HG02798 (cell line): ENCODE results near the gene ZCCHC7.
"Not testable (repeated sequence)": the region's sequence is repeated elsewhere in the genome, so short reads cannot be mapped to it uniquely, and the experiment has no call there.

Experiments
- ATAC-seq: cut with Tn5 transposase; IDR thresholded peaks from one replicate; pipeline ENCODE4 v1.9.1; 2021; ENCODE audit warnings: mild to moderate bottlenecking; ENCODE audit not compliant: unreplicated experiment, poor library complexity

Gene ZCCHC7

GRCh38 chr9:37119360-37119759, 1.0 kb upstream of the ZCCHC7 start:
- no peak for ATAC-seq

GRCh38 chr9:37120843-37121335, 515 bp downstream of the ZCCHC7 start:
- ATAC-seq: peak; percentile 12

- no peak for ATAC-seq
These were observed 1.5 kb downstream of the ZCCHC7 start for GRCh38 chr9:37121881-37122280.

- ATAC-seq: no peak
These were observed 5.9 kb downstream of the ZCCHC7 start for GRCh38 chr9:37126214-37126788.

GRCh38 chr9:37127018-37127417, 6.6 kb downstream of the ZCCHC7 start:
- ATAC-seq: no peak

- no peak for ATAC-seq
These were observed 7.7 kb downstream of the ZCCHC7 start for GRCh38 chr9:37128051-37128450.

GRCh38 chr9:37134166-37134565, 13.8 kb downstream of the ZCCHC7 start:
- no peak for ATAC-seq

GRCh38 chr9:37141015-37141414, 20.6 kb downstream of the ZCCHC7 start:
- no peak for ATAC-seq

- no peak for ATAC-seq
These were observed 24.4 kb downstream of the ZCCHC7 start for GRCh38 chr9:37144762-37145161.

- no peak for ATAC-seq
These were observed 26.0 kb downstream of the ZCCHC7 start for GRCh38 chr9:37146410-37146809.

GRCh38 chr9:37148181-37148580, 27.8 kb downstream of the ZCCHC7 start:
- no peak for ATAC-seq

- no peak for ATAC-seq
These were observed 29.4 kb downstream of the ZCCHC7 start for GRCh38 chr9:37149666-37150308.

GRCh38 chr9:37150415-37150814, 30.0 kb downstream of the ZCCHC7 start:
- no peak for ATAC-seq

GRCh38 chr9:37151812-37152211, 31.4 kb downstream of the ZCCHC7 start:
- no peak for ATAC-seq

GRCh38 chr9:37152365-37152764, 32.0 kb downstream of the ZCCHC7 start:
- ATAC-seq: no peak

- ATAC-seq: no peak
These were observed 35.2 kb downstream of the ZCCHC7 start for GRCh38 chr9:37155601-37156000.

GRCh38 chr9:37156205-37156604, 35.8 kb downstream of the ZCCHC7 start:
- ATAC-seq: no peak

- no peak for ATAC-seq
These were observed 36.5 kb downstream of the ZCCHC7 start for GRCh38 chr9:37156781-37157356.

- no peak for ATAC-seq
These were observed 37.5 kb downstream of the ZCCHC7 start for GRCh38 chr9:37157726-37158377.

- ATAC-seq: no peak
These were observed 42.9 kb downstream of the ZCCHC7 start for GRCh38 chr9:37163299-37163698.

- not testable (repeated sequence) for ATAC-seq
These were observed 44.0 kb downstream of the ZCCHC7 start for GRCh38 chr9:37164335-37164734.
